Panc1 (cell line): ENCODE data around the gene DAPK1. TPM values are rescaled to one million over a fixed set of nuclear protein-coding genes. Genes with fewer than 3 reads are reported as not detected.

Source experiments
- ATAC-seq: fragments of 200-7000 bp; cut with Tn5 transposase; 2 replicates; pipeline ENCODE4 v1.9.1; 2020; ENCODE audit warnings: mild to moderate bottlenecking, moderate library complexity
- BruUV-seq: library from RNA; stranded (reverse); fragments of 400-500 nt; replicated peaks from 2 replicates; lab custom pipeline; 2021; lab: Mats Ljungman, UMichigan
- CTCF ChIA-PET: fragments of 300-600 bp; sonication (Branson Sonifier 250); formaldehyde crosslinking; loops from one replicate; lab custom pipeline; 2022; ENCODE audit warnings: antibody characterized with exemption; lab: Charles Lee
- POLR2A ChIA-PET: fragments of 300-600 bp; sonication (Branson Sonifier 250); formaldehyde crosslinking; loops from one replicate; lab custom pipeline; 2022; ENCODE audit warnings: antibody characterized with exemption; lab: Charles Lee
- DNase-seq: peaks from one replicate; pipeline ENCODE4 v3.0.0-alpha.2; 2010; ENCODE audit warnings: low read depth, low spot score
- H3K27ac ChIP-seq: 2 replicates; pipeline ENCODE4 v1.5.1; 2011; ENCODE audit warnings: mild to moderate bottlenecking, low read length, inconsistent platforms
- H3K27me3 ChIP-seq: fragments of 200-500 bp; sonication (Bioruptor generic); 2 replicates; pipeline ENCODE4 v1.6.0; 2014; ENCODE audit warnings: low read length, inconsistent platforms; ENCODE audit not compliant: control insufficient read depth, insufficient read depth
- H3K36me3 ChIP-seq: fragments of 200-500 bp; sonication (Bioruptor generic); 2 replicates; pipeline ENCODE4 v1.5.1; 2014; ENCODE audit warnings: inconsistent platforms, mild to moderate bottlenecking, low read length, moderate library complexity; ENCODE audit not compliant: control insufficient read depth, insufficient read depth
- H3K4me1 ChIP-seq: 2 replicates; pipeline ENCODE4 v1.5.1; 2011; ENCODE audit warnings: inconsistent platforms, mild to moderate bottlenecking, low read length, moderate library complexity; ENCODE audit not compliant: control insufficient read depth, insufficient read depth
- H3K4me3 ChIP-seq, 2 experiments: 2 replicates each; pipeline ENCODE4 v1.5.1; 2011 to 2012; ENCODE audit warnings: low read depth in 2 of 2, low read length in 2 of 2, mild to moderate bottlenecking in 2 of 2, inconsistent platforms in 1 of 2, moderate library complexity in 1 of 2
- H3K9me3 ChIP-seq: fragments of 200-500 bp; sonication (Bioruptor generic); 2 replicates; pipeline ENCODE4 v1.5.1; 2014; ENCODE audit warnings: low read depth, mild to moderate bottlenecking, inconsistent platforms, low read length, moderate library complexity; ENCODE audit not compliant: control insufficient read depth, insufficient read depth
- CTCF ChIP-seq: fragments of 450-650 bp; IDR thresholded peaks from 2 replicates; pipeline ENCODE4 v1.5.1; 2017; ENCODE audit warnings: mild to moderate bottlenecking
- POLR2AphosphoS5 ChIP-seq: IDR thresholded peaks from 2 replicates; pipeline ENCODE4 v1.6.1; 2012; ENCODE audit warnings: mild to moderate bottlenecking, low read depth, low read length, moderate library complexity
- REST ChIP-seq, 2 experiments: IDR thresholded peaks; 2 replicates each; pipeline ENCODE4 v1.6.1; 2011 to 2012; ENCODE audit warnings: low read depth in 2 of 2, control low read depth in 1 of 2, low read length in 1 of 2, mild to moderate bottlenecking in 1 of 2, moderate library complexity in 1 of 2; ENCODE audit not compliant: insufficient read depth in 1 of 2
- SIN3A ChIP-seq: IDR thresholded peaks from 2 replicates; pipeline ENCODE4 v1.6.1; 2012; ENCODE audit warnings: low read depth, mild to moderate bottlenecking, low read length, moderate library complexity, borderline replicate concordance; ENCODE audit not compliant: insufficient read depth
- TCF7L2 ChIP-seq: IDR thresholded peaks from 2 replicates; pipeline ENCODE4 v1.6.1; 2011; ENCODE audit warnings: mild to moderate bottlenecking, low read depth, low read length, inconsistent platforms
- in situ Hi-C: cut with HindIII; loops from 2 replicates; pipeline ENCODE4 v1.10.0; 2016; ENCODE audit warnings: low sequenced_read_pairs, low pct_unique_long_range_greater_than_20kb
- intact Hi-C: fragments of 100-400 bp; cut with micrococcal nuclease; formaldehyde crosslinking; loops from one replicate; pipeline ENCODE4 v1.10.0; 2022; ENCODE audit not compliant: unreplicated experiment
- total RNA-seq: library from RNA; stranded (reverse); gene quantifications from one replicate; pipeline ENCODE4 v1.2.1, GENCODE V29; 2021; ENCODE audit not compliant: unreplicated experiment

Gene DAPK1
- total RNA-seq, 1 experiment from 2014 or later, result 0.87 TPM

- H3K4me3 ChIP-seq, result no peak overlapping the region
- H3K36me3 ChIP-seq, result no peaks in the 10 kb centered on the region
- BruUV-seq, result no TSS peak
- H3K4me1 ChIP-seq, result no peaks in the 10 kb centered on the region
- in situ Hi-C loops, result no loop called here
- H3K9me3 ChIP-seq, result no peaks in the 10 kb centered on the region
- intact Hi-C loops, result no loop called here
- POLR2A ChIA-PET, result interaction anchor here (0.7 kb wide), 1 partner anchor 132 kb away, joined by 5 read pairs; no protein-coding TSS in a partner anchor
- CTCF ChIA-PET, result no interaction called here
- ATAC-seq (no peak), DNase-seq (no peak)
- H3K27me3 ChIP-seq, result peaks cover 2% of the 10 kb centered on the region
- H3K27ac ChIP-seq, result no peak overlapping the region
- no peak for TF ChIP-seq SIN3A
- no peak for TF ChIP-seq REST (IDR thresholded peaks at IDR 0.05; ENCODE audit: insufficient read depth in 1 of 2, low read depth in 2 of 2, low read length in 1 of 2)
- no peak for TF ChIP-seq CTCF
- no peak for TF ChIP-seq POLR2AphosphoS5
- no peak for TF ChIP-seq TCF7L2
Observed at GRCh38 chr9:87597710-87598443, 100.2 kb downstream of the DAPK1 start.

GRCh38 chr9:87599901-87600610 is 102.4 kb downstream of the DAPK1 start:
- Histone ChIP-seq H3K4me3 (no peak overlapping the region), H3K9me3 (no peaks in the 10 kb centered on the region), H3K27me3 (peaks cover 2% of the 10 kb centered on the region), H3K36me3 (no peaks in the 10 kb centered on the region), H3K4me1 (no peaks in the 10 kb centered on the region), H3K27ac (no peak overlapping the region)
- ATAC-seq, result peak; percentile 51; the same call in 1 of the 2 replicates
- DNase-seq, result no peak
- TF ChIP-seq SIN3A (no peak), REST (IDR thresholded peaks at IDR 0.05; ENCODE audit: insufficient read depth in 1 of 2, low read depth in 2 of 2, low read length in 1 of 2) (no peak), CTCF (no peak), POLR2AphosphoS5 (no peak), TCF7L2 (no peak)
- in situ Hi-C loops, result no loop called here
- POLR2A ChIA-PET, result no interaction called here
- CTCF ChIA-PET, result no interaction called here
- intact Hi-C loops, result no loop called here
- no TSS peak for BruUV-seq
